Hindlimb muscle (tissue), 1 donor: ENCODE data around the gene DMD. TPM values are rescaled to one million over a fixed set of nuclear protein-coding genes. Genes with fewer than 3 reads are reported as not detected.
"Not testable (repeated sequence)": the region's sequence is repeated elsewhere in the genome, so short reads cannot be mapped to it uniquely, and the experiment has no call there.

Experiments used
- DNase-seq: peaks from one replicate; pipeline ENCODE4 v3.0.0-alpha.2; 2013
- polyA plus RNA-seq: library from polyadenylated mRNA; unstranded; fragments of 120-200 nt; gene quantifications from one replicate; pipeline ENCODE4 v1.2.1, GENCODE V29; 2013; ENCODE audit not compliant: insufficient read length

DMD gene
- polyA plus RNA-seq, 1 donor: 88.9 TPM

- DNase-seq: no peak
Observed at GRCh38 chrX:32842053-32842452, 369.3 kb downstream of the DMD start.

GRCh38 chrX:32839781-32840180, 371.6 kb downstream of the DMD start:
- no peak for DNase-seq

DNA sequence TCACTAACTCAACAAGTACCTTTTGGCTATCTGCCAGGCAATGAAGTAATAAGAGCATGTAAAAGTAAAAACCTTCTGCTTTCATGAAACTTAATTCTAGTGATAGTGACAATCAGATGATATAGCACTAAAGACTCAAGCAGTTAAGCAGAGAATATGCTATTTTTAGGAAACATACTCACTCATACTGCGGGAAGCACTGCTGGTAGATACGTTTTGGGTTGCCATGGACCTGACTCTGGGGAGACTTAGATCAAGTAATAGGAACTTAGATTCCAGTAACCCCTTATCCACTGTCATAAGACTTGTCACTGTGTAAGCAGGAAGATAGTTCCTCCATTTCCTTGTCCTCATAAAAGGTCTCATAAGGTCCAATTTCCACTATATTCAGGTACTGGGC, 386.3 kb downstream of the DMD start:
- no peak for DNase-seq

DNA sequence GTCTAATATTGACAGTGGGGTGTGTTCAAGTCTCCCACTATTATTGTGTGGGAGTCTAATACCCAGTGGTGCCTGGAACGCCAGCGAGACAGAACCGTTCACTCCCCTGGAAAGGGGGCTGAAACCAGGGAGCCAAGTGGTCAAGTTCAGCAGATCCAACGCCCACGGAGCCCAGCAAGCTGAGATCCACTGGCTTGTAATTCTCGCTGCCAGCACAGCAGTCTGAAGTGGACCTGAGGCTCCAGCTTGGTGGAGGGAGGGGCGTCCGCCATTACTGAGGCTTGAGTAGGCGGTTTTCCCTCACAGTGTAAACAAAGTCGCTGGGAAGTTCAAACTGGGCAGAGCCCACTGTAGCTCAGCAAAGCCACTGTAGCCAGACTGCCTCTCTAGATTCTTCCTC, 407.3 kb downstream of the DMD start:
- DNase-seq: no peak

GRCh38 chrX:32798990-32799389, 412.4 kb downstream of the DMD start:
- peak; percentile 26 for DNase-seq

DNA sequence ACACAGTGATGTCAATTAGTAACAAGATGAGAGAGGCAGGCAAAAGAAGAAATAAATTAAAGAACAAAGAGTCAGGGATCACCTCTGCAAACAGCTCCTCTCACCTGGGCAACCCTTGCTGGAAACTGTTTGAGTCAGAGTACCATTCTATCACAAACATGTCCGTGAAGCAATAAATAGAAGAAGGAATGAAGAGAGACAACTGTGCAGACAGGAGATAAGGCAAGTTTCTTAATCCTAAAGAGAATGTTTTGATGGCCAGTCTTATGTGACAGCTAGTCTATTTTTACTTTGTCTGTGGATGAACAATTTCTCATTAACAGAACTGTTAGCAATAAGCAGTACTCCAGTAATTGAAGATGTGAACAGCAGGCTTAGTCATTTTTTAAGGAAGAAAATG, 422.4 kb downstream of the DMD start:
- no peak for DNase-seq

DNA sequence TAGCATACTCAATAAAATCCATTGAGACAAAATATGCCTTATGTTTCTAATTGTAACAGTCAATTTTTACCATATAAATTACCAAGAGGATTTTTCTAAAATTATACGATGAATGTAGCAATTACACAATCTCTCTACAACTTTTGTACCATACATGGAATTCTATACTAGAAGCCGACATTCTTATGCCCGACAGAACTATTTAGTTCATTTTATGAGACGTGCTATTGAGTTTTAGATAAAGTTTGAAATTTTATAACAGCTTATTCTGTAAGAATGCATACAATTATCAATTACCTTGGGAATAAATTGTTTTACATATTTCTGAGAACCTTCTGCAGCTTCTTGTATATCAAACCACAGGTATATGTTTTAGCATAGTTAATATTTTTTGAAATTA, 431.2 kb downstream of the DMD start:
- no peak for DNase-seq

DNA sequence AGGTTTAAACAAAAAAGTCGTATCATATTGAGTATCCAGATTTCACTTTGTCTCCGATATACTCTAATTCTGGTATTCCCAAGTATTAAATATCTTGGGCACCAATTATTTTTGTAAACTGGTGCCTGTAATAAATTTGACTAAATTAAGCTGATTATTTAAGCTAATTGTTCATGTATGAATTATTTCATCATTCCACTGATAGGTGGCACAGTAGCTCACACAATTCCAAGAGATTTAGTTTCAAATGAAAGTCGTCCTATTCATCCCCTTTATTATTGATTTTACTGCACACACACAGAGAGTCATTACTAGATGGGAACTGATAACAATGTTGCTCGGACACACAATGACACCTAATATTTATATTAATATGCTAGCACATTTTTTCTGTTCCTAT, 432.4 kb downstream of the DMD start:
- DNase-seq: no peak

- DNase-seq: no peak
Observed at GRCh38 chrX:32774966-32775365, 436.4 kb downstream of the DMD start.

GRCh38 chrX:32749070-32749469, 462.3 kb downstream of the DMD start:
- no peak for DNase-seq

GRCh38 chrX:32745323-32745722, 466.0 kb downstream of the DMD start:
- DNase-seq: no peak

DNA sequence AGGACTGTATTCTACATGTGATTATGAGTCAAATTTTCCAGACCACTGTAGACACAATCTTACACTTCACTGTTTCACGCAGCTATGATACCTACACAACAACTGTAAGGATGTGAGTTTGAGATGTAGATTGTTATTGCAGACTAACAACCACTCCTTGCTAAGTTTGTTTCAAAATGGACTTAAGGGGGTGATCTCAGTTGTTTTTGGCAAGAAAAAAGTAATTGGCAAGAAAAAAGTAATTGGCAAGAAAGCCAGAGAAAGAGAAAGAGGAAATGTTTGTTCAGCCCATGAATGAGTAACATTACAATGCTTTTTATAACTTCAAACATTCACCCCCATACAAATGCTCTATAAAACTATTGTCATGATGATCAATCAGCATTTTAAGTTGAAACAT, 466.4 kb downstream of the DMD start:
- DNase-seq: peak; percentile 12

DNA sequence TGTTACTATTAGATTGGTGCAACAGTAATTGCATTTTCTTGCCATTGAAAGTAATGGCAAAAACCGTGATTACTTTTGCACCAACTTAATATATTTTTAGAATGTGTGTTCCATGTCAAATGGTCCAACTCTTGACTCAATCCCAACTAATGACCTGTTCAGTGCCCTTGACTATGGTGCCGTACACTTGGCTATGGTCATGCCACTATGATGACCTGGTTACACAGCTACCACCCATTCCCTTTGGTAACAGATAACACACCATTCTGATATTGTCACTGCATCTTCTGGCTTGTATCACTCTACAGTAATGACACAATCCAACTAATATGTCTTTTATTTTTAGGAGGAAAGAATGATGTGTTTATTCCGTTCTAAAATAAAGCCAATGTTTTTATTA, 469.4 kb downstream of the DMD start:
- no peak for DNase-seq

GRCh38 chrX:32708542-32708941, 502.8 kb downstream of the DMD start:
- DNase-seq: no peak

DNA sequence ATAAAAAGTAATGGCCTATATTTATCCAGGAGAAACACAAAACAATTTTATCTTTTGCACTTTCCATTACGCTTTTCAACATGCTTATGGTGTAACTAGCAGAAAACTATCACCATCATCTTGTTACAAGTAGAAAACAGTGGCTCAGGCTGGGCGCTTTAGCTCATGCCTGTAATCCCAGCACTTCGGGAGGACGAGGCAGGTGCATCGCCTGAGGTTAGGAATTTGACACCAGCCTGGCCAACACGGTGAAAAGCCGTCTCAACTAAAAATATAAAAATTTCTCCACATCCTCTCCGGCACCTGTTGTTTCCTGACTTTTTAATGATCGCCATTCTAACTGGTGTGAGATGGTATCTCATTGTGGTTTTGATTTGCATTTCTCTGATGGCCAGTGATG, 506.0 kb downstream of the DMD start:
- DNase-seq: not testable (repeated sequence)

GRCh38 chrX:32687379-32687778, 524.0 kb downstream of the DMD start:
- no peak for DNase-seq

GRCh38 chrX:32678487-32678886, 532.9 kb downstream of the DMD start:
- no peak for DNase-seq

- no peak for DNase-seq
Observed at GRCh38 chrX:32673193-32673592, 538.2 kb downstream of the DMD start.

GRCh38 chrX:32662516-32662915, 548.8 kb downstream of the DMD start:
- no peak for DNase-seq

GRCh38 chrX:32644476-32645245, 566.7 kb downstream of the DMD start:
- no peak for DNase-seq

DNA sequence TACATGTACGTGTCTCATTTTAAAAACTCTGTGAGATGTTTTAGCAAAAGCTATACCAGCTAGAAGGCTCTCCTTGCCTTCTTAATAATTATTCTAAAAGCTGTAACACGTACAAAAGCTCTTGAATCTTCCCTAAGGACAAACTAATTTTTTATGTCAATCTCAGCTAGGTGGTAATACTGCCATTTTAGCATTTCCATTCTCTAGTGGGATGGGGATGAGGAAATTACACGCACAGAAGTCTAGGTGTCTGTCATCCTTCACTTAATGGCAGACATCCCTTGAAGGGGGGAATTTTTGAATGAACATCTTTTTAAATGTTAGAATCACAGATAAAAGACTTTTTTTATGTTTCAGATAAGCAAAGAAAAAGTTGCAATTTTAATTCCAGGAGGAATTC, 569.1 kb downstream of the DMD start:
- DNase-seq: no peak

GRCh38 chrX:32618154-32618553, 593.2 kb downstream of the DMD start:
- DNase-seq: no peak

DNA sequence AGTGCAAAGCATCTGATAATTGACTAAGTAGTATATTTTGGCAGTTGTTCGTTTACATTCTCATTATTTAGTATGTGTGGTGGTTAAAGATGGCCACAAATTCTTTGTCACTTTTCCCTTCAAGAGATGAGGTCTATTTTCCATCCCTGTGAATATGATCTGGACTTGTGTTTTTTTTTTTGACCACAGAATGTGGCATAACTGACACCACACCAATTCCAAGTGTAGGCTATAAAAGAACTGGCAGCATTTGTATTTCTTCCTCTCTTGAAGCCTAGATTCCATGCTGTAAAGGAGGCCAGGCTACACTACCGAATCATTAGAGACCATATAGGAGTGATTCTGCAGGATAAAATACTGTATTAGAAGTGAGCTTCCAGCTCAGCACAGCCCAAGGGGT, 596.6 kb downstream of the DMD start:
- no peak for DNase-seq

DNA sequence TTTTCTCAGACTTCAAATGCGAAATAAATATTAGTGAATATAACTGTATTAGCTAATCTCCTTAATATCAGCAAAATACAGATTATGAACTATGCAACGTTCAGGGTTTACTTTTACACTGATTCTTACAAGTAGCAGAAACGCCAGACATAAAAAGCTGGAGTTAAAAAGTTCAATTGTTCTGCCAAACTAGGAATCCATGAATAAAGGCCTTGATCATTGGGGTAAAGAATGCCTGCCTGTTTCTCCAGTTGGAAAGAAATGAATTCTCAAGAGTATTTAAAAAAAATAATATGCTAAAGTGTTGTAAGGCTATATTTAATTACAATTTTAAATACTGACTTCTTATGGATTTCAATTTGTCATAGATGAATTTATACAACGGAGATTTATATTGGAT, 612.2 kb downstream of the DMD start:
- DNase-seq: no peak

DNA sequence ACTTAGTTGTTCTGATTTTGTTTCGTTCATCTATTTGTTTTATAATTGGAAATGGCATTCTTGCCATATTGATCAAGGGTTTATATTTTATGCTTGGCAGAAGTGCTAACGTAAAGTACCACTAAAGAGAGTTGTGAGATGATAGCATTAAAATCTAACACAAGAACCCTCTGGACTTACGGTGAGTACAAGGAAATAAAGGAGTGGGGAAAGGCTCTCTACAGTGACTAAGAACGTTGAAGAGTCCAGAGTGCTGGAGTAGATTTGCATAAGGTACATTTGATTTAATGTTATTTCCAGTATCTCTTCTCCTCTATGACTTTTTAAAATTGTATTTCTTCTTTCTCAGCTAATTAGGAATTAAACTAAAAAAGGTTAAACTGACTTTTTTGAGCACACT, 612.6 kb downstream of the DMD start:
- no peak for DNase-seq
